CD14-positive monocyte (primary cell): ENCODE data around the gene SUGCT. TPM values are rescaled to one million over a fixed set of nuclear protein-coding genes. Genes with fewer than 3 reads are reported as not detected.

Experiments used
- DNase-seq, 3 donors: peaks; one replicate each; pipeline ENCODE4 v3.0.0-alpha.2; 2011 to 2022
- H2AFZ ChIP-seq: 2 replicates; pipeline ENCODE4 v1.6.0; 2012; ENCODE audit warnings: mild to moderate bottlenecking, low read depth, low read length, inconsistent platforms; ENCODE audit not compliant: insufficient read depth, poor library complexity, severe bottlenecking
- H3K27ac ChIP-seq, 2 donors: 1 replicate in 1 of 2; 2 replicates in 1 of 2; pipeline ENCODE4 v1.5.1; 2012 to 2013; ENCODE audit warnings: low read length in 2 of 2, control low read depth in 1 of 2, inconsistent platforms in 1 of 2, low read depth in 1 of 2, mild to moderate bottlenecking in 1 of 2
- H3K27me3 ChIP-seq, 2 donors: one replicate each; pipeline versions ENCODE4 v1.6.0 to v1.6.1; 2011 to 2013; ENCODE audit warnings: low read length in 2 of 2; ENCODE audit not compliant: control insufficient read depth in 2 of 2, insufficient read depth in 2 of 2
- H3K36me3 ChIP-seq, 2 donors: replicated peaks in 1 of 2; 1 replicate in 1 of 2; 2 replicates in 1 of 2; pipeline versions ENCODE4 v1.5.1 to v1.6.1; 2012 to 2013; ENCODE audit warnings: low read length in 2 of 2, control low read depth in 1 of 2, inconsistent platforms in 1 of 2, mild to moderate bottlenecking in 1 of 2; ENCODE audit not compliant: insufficient read depth in 2 of 2, control insufficient read depth in 1 of 2
- H3K4me1 ChIP-seq, 2 donors: 1 replicate in 1 of 2; 2 replicates in 1 of 2; pipeline versions ENCODE4 v1.5.1 to v1.6.1; 2012 to 2013; ENCODE audit warnings: low read length in 2 of 2, control low read depth in 1 of 2, inconsistent platforms in 1 of 2, mild to moderate bottlenecking in 1 of 2, moderate library complexity in 1 of 2; ENCODE audit not compliant: insufficient read depth in 2 of 2, control insufficient read depth in 1 of 2
- H3K4me2 ChIP-seq: replicated peaks from 2 replicates; pipeline ENCODE3; 2012; ENCODE audit warnings: low read length, moderate library complexity, mild to moderate bottlenecking; ENCODE audit not compliant: poor library complexity, severe bottlenecking; ENCODE audit errors: extremely low read depth
- H3K4me3 ChIP-seq, 3 experiments: fragments of 200-600 bp in 1 of 3; sonication (generic) in 1 of 3; replicated peaks in 1 of 3; 1 replicate in 2 of 3; 2 replicates in 1 of 3; pipeline ENCODE4 v1.5.1; 2011 to 2013; ENCODE audit warnings: low read length in 3 of 3, mild to moderate bottlenecking in 3 of 3, control low read depth in 2 of 3, low read depth in 2 of 3, inconsistent platforms in 1 of 3, moderate library complexity in 1 of 3
- H3K79me2 ChIP-seq: 2 replicates; pipeline ENCODE4 v1.6.0; 2012; ENCODE audit warnings: mild to moderate bottlenecking, control low read depth, inconsistent platforms, low read length, moderate library complexity; ENCODE audit not compliant: insufficient read depth
- H3K9ac ChIP-seq: 2 replicates; pipeline ENCODE4 v1.6.0; 2017; ENCODE audit warnings: low read length, mild to moderate bottlenecking; ENCODE audit not compliant: insufficient read depth, poor library complexity, severe bottlenecking
- H3K9me3 ChIP-seq, 2 donors: replicated peaks in 1 of 2; 1 replicate in 1 of 2; 2 replicates in 1 of 2; pipeline versions ENCODE4 v1.5.1 to v1.6.1; 2012 to 2013; ENCODE audit warnings: low read length in 2 of 2, control low read depth in 1 of 2; ENCODE audit not compliant: control insufficient read depth in 1 of 2, insufficient read depth in 1 of 2
- H4K20me1 ChIP-seq: 2 replicates; pipeline ENCODE4 v1.6.0; 2012; ENCODE audit warnings: mild to moderate bottlenecking, low read length, control low read depth, moderate library complexity; ENCODE audit not compliant: insufficient read depth
- H3K27ac Mint-ChIP-seq, 7 donors: one replicate each; pipeline ENCODE4 v1.8.0; 2020; ENCODE audit warnings: mild to moderate bottlenecking in 7 of 7, mixed read lengths in 7 of 7, moderate library complexity in 6 of 7, inconsistent platforms in 2 of 7
- H3K27me3 Mint-ChIP-seq, 3 donors: one replicate each; pipeline ENCODE4 v1.8.0; 2021 to 2022; ENCODE audit warnings: low read depth in 3 of 3, mild to moderate bottlenecking in 3 of 3, mixed read lengths in 3 of 3, moderate library complexity in 3 of 3, inconsistent platforms in 1 of 3
- H3K36me3 Mint-ChIP-seq, 2 donors: one replicate each; pipeline ENCODE4 v1.8.0; 2020; ENCODE audit warnings: mixed read lengths in 2 of 2, inconsistent platforms in 1 of 2, mild to moderate bottlenecking in 1 of 2
- H3K4me1 Mint-ChIP-seq: one replicate; pipeline ENCODE4 v1.8.0; 2020; ENCODE audit warnings: mild to moderate bottlenecking, mixed read lengths
- H3K4me3 Mint-ChIP-seq, 2 donors: one replicate each; pipeline ENCODE4 v1.8.0; 2020; ENCODE audit warnings: mild to moderate bottlenecking in 2 of 2, mixed read lengths in 2 of 2, moderate library complexity in 1 of 2
- H3K9me3 Mint-ChIP-seq, 7 donors: one replicate each; pipeline ENCODE4 v1.8.0; 2020 to 2022; ENCODE audit warnings: mixed read lengths in 7 of 7, mild to moderate bottlenecking in 6 of 7, moderate library complexity in 6 of 7, inconsistent platforms in 2 of 7
- WGBS: methylation state at CpG from one replicate; pipeline ENCODE4 v1.1.5; 2013; ENCODE audit warnings: missing lambda C conversion rate; ENCODE audit not compliant: insufficient coverage; 5-methylcytosine and 5-hydroxymethylcytosine counted together
- intact Hi-C, 2 donors: fragments of 100-400 bp; cut with micrococcal nuclease; formaldehyde crosslinking; loops; one replicate each; pipeline versions ENCODE4 v1.15.0 to v1.15.1; 2023
- polyA plus RNA-seq, 3 donors: library from polyadenylated mRNA; depleted of rRNA in 1 of 3; unstranded in 2 of 3; stranded (reverse) in 1 of 3; fragments of 300-500 nt in 2 of 3; fragments of >200 nt in 1 of 3; fragmentation: Illumina TruSeq in 2 of 3; gene quantifications; 1 replicate in 2 of 3; 2 replicates in 1 of 3; pipeline ENCODE4 v1.2.3, GENCODE V29; 2012 to 2021
- TF ChIP-seq, protein P1 (sequence below): fragments of 200-600 bp; IDR thresholded peaks from one replicate; pipeline ENCODE4 v1.8.0; 2022; ENCODE audit warnings: antibody characterized with exemption, mild to moderate bottlenecking

The SUGCT gene
- polyA plus RNA-seq, 3 donors: not detected

DNA sequence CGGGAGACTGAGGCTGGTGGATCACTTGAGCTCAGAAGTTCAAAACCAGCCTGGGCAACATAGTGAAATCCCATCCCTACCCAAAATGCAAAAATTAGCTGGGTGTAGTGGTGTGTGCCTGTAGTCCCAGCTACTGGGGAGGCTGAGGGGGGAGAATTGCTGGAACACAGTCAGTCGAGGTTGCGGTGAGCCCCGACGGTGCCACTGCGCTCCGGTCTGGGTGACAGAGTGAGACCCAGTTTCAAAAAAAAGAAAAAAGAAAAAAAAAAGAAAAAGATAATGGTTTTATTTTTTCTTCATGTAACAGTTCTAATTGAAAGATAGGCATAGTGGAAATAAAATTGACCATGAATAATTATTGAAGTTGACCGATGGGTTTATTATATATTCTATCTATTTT, 99.9 kb downstream of the SUGCT start:
- intact Hi-C loops: loop anchor here (5.0 kb wide), 2 partner anchors 368 to 373 kb away; no protein-coding TSS in a partner anchor
- H3K36me3 ChIP-seq: no peaks in the 10 kb centered on the region
- H3K79me2 ChIP-seq: no peaks in the 10 kb centered on the region
- no peak for DNase-seq
- Mint-ChIP-seq H3K9me3 (no peaks in the 10 kb centered on the region), H3K27me3 (no peaks in the 10 kb centered on the region), H3K36me3 (no peaks in the 10 kb centered on the region), H3K4me3 (no peak overlapping the region), H3K4me1 (peaks cover 8% of the 10 kb centered on the region), H3K27ac (no peak overlapping the region)
- TF ChIP-seq, protein P1, sequence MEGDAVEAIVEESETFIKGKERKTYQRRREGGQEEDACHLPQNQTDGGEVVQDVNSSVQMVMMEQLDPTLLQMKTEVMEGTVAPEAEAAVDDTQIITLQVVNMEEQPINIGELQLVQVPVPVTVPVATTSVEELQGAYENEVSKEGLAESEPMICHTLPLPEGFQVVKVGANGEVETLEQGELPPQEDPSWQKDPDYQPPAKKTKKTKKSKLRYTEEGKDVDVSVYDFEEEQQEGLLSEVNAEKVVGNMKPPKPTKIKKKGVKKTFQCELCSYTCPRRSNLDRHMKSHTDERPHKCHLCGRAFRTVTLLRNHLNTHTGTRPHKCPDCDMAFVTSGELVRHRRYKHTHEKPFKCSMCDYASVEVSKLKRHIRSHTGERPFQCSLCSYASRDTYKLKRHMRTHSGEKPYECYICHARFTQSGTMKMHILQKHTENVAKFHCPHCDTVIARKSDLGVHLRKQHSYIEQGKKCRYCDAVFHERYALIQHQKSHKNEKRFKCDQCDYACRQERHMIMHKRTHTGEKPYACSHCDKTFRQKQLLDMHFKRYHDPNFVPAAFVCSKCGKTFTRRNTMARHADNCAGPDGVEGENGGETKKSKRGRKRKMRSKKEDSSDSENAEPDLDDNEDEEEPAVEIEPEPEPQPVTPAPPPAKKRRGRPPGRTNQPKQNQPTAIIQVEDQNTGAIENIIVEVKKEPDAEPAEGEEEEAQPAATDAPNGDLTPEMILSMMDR: no peak
- no peak overlapping the region for H3K4me3 ChIP-seq
- WGBS: 94% methylated on average over 6 of the region's 8 CpGs
- no peak overlapping the region for H2AFZ ChIP-seq
- H3K27ac ChIP-seq: no peak overlapping the region
- no peaks in the 10 kb centered on the region for H4K20me1 ChIP-seq
- no peaks in the 10 kb centered on the region for H3K9me3 ChIP-seq
- H3K4me1 ChIP-seq: no peaks in the 10 kb centered on the region
- no peaks in the 10 kb centered on the region for H3K27me3 ChIP-seq
- no peak overlapping the region for H3K9ac ChIP-seq
- H3K4me2 ChIP-seq: no peak overlapping the region

GRCh38 chr7:40237731-40238130, 102.9 kb downstream of the SUGCT start:
- Mint-ChIP-seq H3K27ac (no peak overlapping the region), H3K4me3 (no peak overlapping the region), H3K9me3 (no peaks in the 10 kb centered on the region), H3K27me3 (peaks cover 0 to 1% (median 0%) of the 10 kb centered on the region in 3 donors), H3K36me3 (no peaks in the 10 kb centered on the region), H3K4me1 (no peaks in the 10 kb centered on the region)
- no peak overlapping the region for H3K4me3 ChIP-seq
- no peaks in the 10 kb centered on the region for H3K9me3 ChIP-seq
- no peaks in the 10 kb centered on the region for H4K20me1 ChIP-seq
- no peaks in the 10 kb centered on the region for H3K27me3 ChIP-seq
- no CpG with 5 or more reads among the region's 1 CpG for WGBS
- intact Hi-C loops: no loop called here
- peak overlapping the region; percentile 20 for H2AFZ ChIP-seq
- TF ChIP-seq, protein P1: no peak
- H3K79me2 ChIP-seq: no peaks in the 10 kb centered on the region
- no peak overlapping the region for H3K9ac ChIP-seq
- no peak overlapping the region for H3K4me2 ChIP-seq
- no peak overlapping the region for H3K27ac ChIP-seq
- DNase-seq: no peak
- no peaks in the 10 kb centered on the region for H3K4me1 ChIP-seq
- no peaks in the 10 kb centered on the region for H3K36me3 ChIP-seq
